ENCODE results near the gene OCLN. TPM values are rescaled to one million over a fixed set of nuclear protein-coding genes. Genes with fewer than 3 reads are reported as not detected.

OCLN gene
- total and polyA plus RNA-seq, 2 experiments from 2014 or later, result 14.3 to 61.6 TPM

DNA sequence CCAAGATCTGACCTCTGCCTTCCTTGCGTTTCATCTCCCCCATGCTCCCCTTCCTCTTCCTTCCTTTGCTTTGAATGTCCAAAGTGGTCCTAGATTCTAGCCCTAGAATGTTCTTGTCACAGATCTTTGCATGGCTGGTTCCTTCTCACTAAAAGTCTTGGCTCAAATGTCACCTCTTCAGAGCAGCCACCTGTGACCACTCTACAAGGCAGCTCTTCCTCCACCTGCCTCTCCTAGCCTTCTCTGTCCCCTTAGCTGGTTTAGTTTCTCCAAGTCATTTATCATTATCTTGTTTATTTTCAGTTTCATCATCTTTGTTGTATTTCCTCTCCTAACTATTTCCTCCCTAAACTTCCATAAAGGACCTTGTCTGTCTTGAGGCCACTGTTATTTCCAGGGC is 7.1 kb upstream of the OCLN start:
- Histone ChIP-seq H3K9me2 (ENCODE audit: insufficient read depth) (no peaks in the 10 kb centered on the region), H4K20me1 (replicated peaks; ENCODE audit: insufficient read depth) (no peaks in the 10 kb centered on the region), H3K27ac (ENCODE audit: low read depth) (no peak overlapping the region), H3K4me2 (no peak overlapping the region), H3K4me1 (ENCODE audit: insufficient read depth) (0 out of 2 replicates have a peak, but pooled peaks cover 8% of the 10 kb centered on the region), H3F3A (replicated peaks; ENCODE audit: low read depth) (no peaks in the 10 kb centered on the region), H3K36me3 (ENCODE audit: insufficient read depth) (no peaks in the 10 kb centered on the region), H2AFZ (no peak overlapping the region), H3K27me3 (ENCODE audit: insufficient read depth) (peaks cover under 1% of the 10 kb centered on the region; the same call in 1 of the 2 replicates), H3K4me3 (no peak overlapping the region), H3K79me2 (replicated peaks; ENCODE audit: insufficient read depth) (no peaks in the 10 kb centered on the region)
- TF ChIP-seq, protein P1, sequence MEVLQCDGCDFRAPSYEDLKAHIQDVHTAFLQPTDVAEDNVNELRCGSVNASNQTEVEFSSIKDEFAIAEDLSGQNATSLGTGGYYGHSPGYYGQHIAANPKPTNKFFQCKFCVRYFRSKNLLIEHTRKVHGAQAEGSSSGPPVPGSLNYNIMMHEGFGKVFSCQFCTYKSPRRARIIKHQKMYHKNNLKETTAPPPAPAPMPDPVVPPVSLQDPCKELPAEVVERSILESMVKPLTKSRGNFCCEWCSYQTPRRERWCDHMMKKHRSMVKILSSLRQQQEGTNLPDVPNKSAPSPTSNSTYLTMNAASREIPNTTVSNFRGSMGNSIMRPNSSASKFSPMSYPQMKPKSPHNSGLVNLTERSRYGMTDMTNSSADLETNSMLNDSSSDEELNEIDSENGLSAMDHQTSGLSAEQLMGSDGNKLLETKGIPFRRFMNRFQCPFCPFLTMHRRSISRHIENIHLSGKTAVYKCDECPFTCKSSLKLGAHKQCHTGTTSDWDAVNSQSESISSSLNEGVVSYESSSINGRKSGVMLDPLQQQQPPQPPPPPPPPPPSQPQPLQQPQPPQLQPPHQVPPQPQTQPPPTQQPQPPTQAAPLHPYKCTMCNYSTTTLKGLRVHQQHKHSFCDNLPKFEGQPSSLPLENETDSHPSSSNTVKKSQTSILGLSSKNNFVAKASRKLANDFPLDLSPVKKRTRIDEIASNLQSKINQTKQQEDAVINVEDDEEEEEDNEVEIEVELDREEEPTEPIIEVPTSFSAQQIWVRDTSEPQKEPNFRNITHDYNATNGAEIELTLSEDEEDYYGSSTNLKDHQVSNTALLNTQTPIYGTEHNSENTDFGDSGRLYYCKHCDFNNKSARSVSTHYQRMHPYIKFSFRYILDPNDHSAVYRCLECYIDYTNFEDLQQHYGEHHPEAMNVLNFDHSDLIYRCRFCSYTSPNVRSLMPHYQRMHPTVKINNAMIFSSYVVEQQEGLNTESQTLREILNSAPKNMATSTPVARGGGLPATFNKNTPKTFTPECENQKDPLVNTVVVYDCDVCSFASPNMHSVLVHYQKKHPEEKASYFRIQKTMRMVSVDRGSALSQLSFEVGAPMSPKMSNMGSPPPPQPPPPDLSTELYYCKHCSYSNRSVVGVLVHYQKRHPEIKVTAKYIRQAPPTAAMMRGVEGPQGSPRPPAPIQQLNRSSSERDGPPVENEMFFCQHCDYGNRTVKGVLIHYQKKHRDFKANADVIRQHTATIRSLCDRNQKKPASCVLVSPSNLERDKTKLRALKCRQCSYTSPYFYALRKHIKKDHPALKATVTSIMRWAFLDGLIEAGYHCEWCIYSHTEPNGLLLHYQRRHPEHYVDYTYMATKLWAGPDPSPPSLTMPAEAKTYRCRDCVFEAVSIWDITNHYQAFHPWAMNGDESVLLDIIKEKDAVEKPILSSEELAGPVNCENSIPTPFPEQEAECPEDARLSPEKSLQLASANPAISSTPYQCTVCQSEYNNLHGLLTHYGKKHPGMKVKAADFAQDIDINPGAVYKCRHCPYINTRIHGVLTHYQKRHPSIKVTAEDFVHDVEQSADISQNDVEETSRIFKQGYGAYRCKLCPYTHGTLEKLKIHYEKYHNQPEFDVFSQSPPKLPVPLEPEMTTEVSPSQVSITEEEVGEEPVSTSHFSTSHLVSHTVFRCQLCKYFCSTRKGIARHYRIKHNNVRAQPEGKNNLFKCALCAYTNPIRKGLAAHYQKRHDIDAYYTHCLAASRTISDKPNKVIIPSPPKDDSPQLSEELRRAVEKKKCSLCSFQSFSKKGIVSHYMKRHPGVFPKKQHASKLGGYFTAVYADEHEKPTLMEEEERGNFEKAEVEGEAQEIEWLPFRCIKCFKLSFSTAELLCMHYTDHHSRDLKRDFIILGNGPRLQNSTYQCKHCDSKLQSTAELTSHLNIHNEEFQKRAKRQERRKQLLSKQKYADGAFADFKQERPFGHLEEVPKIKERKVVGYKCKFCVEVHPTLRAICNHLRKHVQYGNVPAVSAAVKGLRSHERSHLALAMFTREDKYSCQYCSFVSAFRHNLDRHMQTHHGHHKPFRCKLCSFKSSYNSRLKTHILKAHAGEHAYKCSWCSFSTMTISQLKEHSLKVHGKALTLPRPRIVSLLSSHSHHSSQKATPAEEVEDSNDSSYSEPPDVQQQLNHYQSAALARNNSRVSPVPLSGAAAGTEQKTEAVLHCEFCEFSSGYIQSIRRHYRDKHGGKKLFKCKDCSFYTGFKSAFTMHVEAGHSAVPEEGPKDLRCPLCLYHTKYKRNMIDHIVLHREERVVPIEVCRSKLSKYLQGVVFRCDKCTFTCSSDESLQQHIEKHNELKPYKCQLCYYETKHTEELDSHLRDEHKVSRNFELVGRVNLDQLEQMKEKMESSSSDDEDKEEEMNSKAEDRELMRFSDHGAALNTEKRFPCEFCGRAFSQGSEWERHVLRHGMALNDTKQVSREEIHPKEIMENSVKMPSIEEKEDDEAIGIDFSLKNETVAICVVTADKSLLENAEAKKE (CRISPR knock-in tag; IDR thresholded peaks at IDR 0.05), result no peak
- TF ChIP-seq STAT1 (IDR thresholded peaks at IDR 0.05; ENCODE audit: unreplicated experiment) (no peak), ZNF331 (CRISPR knock-in tag; IDR thresholded peaks at IDR 0.05; ENCODE audit: low read depth) (no peak), NANOG (IDR thresholded peaks at IDR 0.05; ENCODE audit: borderline replicate concordance) (no peak), EZH2phosphoT487 (IDR thresholded peaks at IDR 0.05; ENCODE audit: unreplicated experiment) (no peak), ZNF114 (CRISPR knock-in tag; IDR thresholded peaks at IDR 0.05) (no peak), EZH2 (IDR thresholded peaks at IDR 0.05; ENCODE audit: low read depth, unreplicated experiment) (no peak), REST (IDR thresholded peaks at IDR 0.05; ENCODE audit: unreplicated experiment) (no peak), JUNB (IDR thresholded peaks at IDR 0.05; ENCODE audit: unreplicated experiment) (no peak), CTCF (conservative IDR thresholded peaks at IDR 0.05; ENCODE audit: low read depth in 2 of 2) (no peak), POLR2AphosphoS5 (IDR thresholded peaks at IDR 0.05; ENCODE audit: low read depth) (no peak), CREB1 (CRISPR knock-in tag; IDR thresholded peaks at IDR 0.05; ENCODE audit: low read depth) (no peak), ETS1 (IDR thresholded peaks at IDR 0.05) (no peak)
- ATAC-seq (no peak), DNase-seq (ENCODE audit: low spot score) (no peak)
- Mint-ChIP-seq H3K9me3 (no peaks in the 10 kb centered on the region), H3K27ac (no peak overlapping the region), H3K36me3 (ENCODE audit: low read depth) (no peaks in the 10 kb centered on the region), H3K27me3 (ENCODE audit: insufficient read depth, low read depth, poor library complexity) (peaks cover 2% of the 10 kb centered on the region), H3K4me1 (peaks cover 5% of the 10 kb centered on the region; the same call in 2 of the 3 replicates), H3K4me3 (no peak overlapping the region)

All from GM23338 (cell line).